GM18873 (cell line): Measurements from ENCODE around the gene CCDC69.

Source experiments
- ATAC-seq: cut with Tn5 transposase; IDR thresholded peaks from one replicate; pipeline ENCODE4 v1.9.1; 2021; ENCODE audit warnings: mild to moderate bottlenecking, moderate library complexity, moderate number of reproducible peaks; ENCODE audit not compliant: unreplicated experiment, low FRiP score

Gene CCDC69

DNA sequence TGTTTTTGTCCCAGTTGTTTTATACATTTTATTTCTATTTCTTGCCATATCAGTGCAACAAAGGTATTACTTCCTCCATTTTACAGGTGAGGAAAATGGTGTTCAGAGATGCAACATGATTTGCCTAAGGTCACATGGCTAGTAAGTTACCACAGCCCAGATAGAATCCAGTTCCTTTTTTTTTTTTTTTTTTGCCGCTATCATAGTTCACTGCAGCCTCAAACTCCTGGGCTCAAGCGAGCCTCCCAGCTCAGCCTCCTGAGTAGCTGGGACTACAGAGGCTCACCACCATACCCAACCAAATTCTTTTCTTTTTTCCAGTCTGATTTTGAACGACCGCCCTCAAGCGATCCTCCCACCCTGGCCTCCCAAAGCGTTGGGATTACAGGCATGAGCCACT, 480 bp upstream of the CCDC69 start:
- ATAC-seq = no peak

DNA sequence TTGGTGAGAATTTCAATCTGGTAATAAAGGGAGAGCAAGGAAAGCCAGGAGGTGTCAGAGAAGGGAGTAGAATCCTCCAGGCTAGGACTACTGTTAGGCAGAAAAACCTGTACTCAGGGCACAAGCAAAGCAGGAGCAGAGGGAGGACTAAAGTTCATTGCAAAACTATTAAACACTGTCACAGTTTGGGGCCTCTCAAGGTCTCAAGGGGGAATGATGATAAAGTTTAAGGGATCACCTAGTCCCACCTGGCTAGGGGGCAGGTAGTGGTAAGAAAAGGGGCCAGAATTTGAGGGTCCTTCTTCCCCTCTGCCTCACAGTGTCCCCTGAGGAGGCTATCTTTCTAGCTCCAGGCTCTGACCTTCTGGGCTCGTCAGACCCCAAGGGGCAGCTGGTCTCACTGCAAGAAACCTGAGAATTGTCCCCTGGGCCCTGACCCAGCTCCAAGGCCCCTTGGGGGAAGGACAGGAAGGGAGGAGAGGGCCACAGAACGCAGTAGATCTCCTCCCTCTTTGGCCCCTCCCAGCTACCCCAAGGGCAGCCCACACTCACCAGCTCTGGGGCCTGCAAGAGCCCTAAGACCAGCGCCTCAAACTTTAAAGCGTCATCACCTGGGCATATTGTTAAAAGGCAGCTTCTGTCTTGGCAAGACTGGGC, 974 bp downstream of the CCDC69 start:
- ATAC-seq = peak; percentile 57

DNA sequence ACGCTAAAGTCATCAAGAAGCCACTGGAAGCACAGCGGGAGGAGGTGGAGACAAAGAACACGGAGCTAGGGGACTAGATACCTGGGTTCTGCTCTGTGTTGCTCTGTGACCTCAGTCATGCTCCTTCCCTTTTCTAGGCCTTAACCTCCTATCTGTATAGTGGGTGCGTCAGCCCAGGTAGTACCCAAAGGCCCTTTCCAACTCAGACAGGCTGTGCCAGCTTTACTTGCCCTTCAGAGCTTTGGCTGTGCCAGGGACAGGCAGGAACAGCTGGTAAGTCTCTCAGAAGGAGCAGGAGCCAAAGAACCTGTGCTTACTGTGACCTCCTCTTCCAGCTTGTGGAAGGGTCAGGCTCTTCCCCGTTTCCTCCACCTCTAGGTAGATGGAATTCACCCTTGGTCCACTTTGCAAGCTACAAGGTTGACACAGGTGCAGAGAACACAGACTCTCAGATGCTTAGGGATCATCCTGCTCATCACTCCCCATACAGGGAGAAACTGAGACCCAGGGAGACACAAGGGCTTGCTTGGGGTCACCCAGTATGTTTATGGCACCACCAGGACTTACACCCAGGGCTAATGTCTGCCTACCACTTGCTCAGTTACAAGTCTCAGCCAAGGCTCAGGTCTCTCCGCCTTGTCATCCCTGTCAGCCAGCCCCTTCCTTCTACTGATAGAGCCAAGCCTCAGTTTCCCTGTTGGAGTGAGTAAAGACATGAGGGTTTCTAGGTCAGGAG, 1.7 kb downstream of the CCDC69 start:
- ATAC-seq = no peak

DNA sequence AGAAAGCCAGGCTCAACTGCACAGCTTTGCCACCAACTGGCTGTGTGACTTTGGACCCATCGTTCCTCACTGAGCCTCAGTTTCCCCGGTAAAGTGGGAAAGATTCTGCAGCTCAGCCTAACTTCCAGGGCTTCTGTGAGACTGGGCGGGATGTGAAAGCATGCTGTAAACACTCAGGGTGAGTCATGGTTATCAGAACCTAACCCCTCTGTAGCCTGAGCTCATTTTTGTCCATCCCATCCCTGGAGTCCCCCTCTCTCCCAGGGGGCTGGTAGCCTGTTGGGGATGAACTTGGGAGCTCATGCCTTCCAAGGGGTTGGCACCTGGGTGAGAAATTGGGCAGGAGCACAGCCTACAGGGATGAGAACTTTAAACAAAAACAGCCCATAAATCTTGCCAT, 2.3 kb downstream of the CCDC69 start:
- no peak for ATAC-seq

DNA sequence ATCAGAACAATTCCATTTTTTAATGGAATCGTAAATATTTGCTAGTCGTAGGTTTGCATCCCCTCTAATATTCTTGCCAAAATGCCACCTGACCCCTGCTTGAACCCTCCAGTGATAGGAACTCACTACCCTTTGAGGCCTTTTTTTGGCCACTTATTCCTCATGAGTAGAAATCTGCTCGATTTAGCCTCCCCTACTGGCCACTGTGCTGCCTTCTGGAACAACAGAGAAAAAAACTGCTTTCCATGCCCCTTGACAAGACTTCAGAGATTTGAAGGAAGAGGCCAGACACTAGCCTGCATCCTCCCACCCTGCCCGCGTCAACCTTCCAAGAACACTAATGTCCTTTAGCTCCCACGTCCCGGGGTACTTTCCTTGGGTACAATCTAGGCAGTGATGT, 4.1 kb downstream of the CCDC69 start:
- ATAC-seq = no peak

DNA sequence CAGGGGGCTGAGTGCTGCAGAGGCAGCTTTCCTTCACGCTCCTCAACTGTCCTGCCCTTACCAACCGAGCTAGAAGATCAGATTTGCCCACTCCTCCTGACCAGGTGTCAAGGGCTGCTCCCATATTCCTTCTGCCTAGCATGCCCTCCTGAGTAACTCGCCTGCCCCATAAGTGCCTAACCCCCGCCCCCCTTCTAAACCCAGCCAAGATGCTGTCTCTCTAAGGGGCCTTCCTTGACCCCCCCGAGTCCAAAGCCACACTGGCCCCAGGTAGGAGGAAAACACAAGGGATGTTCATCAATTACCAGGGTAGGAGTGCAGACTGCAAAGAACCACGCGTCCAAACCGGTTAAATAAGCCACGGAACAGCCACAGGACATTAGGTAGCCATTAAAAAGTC, 4.8 kb downstream of the CCDC69 start:
- ATAC-seq = no peak

DNA sequence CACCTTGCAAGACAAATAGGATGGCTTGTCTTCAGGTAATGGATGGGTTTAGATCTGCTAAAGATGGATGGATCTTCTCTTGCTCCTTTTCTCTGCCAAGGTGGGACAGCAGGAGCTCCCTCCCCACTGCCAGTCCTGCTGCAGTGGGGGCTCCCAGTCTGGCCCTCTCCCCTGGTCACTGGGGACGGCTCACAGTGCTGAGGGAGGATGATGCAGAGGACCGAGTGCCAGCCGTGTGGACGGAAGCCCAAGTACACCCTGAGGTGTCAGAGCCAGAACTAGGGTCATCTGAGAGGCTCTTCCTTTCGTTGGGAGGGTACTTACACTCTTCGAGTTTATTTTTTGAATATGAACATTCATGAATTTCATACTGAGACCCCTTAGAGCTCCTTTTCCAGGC, 5.7 kb downstream of the CCDC69 start:
- no peak for ATAC-seq

DNA sequence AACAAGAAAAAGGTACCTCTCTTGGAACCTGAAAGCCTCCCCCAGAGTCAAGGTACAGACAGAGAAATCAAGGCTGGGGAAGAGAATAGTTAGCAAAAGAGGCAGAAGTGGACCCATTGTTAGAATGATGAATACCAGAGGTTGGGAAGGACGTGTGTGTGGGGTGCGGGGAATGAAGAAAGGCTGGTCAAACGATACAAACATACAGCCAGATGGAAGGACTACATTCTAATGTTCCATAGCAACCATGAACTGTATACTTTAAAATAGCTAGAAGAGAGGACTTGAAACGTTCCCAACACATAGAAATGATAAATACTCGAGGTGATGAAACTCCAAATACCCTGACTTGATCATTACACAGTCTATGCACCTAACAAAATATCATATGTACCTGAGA, 7.1 kb downstream of the CCDC69 start:
- ATAC-seq = no peak

DNA sequence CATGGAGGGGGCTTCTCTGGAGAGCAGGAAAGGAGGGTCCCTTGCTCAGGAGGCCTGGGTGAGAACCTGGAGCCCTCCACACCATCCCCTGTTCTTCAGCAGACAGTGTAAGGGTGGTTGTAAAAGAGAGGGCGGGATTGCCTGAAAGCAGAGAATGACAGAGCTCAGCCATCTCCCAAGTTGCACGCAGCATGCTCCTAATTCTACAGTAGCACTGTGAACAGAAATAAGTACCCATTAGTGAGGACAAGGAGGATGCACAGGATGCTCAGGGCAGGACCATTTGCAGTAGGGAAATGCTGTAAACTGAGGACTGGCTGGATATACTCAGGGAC, 8.4 kb downstream of the CCDC69 start:
- ATAC-seq = no peak

DNA sequence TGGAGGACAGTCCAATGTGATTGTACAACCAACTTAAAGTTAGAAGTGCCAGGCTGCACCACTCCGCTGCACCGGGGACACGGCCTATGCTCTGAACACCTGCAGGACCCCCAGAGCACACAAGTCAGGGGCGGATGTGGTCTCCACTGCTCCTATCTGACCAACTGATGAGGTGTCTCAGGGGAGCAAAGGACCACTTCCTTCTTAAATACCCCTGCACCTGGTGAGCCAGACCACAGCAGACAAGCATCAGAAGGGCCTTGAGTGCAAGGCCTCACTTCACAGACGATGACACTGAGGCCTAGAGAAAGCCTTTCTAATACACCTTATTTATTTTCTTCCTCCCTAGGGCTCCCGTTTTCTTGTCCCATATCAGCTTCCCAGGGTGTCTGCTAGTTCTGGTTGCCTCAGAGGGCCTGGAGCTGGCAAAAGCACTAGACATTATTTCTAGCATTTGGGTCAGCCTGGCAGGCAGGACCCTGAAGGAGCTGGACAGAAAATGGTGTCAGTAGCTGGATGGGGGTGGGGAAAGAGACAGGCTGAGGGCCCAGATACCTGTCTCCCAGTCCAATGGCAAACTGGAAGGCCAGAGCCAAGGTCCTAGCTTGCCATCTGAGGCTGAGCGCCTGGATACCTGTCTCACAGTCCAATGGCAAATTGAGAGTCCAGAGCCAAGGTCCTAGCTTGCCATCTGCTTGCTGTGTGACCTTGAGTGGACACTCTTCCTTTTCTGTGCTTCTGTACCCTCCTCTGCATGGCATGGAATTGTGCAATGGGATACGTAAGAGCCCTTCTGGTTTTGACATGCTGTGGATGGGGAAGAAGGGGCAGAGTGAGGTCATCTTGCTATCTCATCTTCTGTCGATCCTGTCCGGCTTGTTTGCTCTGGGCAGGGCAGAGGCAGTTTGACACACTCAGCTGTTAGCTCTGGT, 9.0 kb downstream of the CCDC69 start:
- peak; percentile 43 for ATAC-seq

DNA sequence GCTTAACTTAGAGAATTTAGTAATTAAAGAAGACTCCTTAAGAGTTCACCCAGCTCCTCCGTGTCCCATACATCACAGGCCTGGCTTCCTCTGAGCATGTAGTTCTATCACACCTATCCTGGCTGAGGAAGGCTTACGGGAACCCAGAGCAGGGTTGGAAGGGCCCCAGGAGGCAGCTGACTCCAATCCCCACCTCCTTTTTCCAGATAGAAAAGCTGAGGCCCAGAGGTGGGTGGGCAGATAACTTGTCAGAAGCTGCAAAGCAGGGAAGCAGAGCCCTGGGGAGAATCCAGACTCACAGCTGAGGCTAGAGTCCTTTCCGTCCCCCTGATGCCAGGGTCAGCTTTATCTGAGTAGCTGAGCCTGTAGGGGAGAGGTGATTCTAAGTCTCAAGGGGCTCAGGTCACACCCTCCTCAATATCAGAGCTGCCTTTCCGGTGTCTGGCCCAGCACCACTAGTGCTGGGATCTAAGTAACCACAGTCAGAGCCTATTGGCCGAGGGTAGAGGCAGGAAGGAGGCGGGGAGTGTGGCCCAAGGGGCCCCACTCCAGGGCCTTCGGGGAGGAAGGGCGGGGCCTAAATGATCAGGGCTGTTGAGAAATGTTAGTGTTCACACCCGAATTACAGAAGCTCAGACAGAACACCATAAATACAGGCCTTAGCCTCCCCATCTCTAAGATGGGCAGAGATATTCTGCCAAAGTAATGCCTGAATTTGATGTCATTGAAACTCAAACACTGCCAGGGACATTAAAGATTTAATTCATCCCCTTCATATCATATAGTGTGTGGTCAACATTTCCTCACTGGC, 9.9 kb downstream of the CCDC69 start:
- ATAC-seq = peak; percentile 69

DNA sequence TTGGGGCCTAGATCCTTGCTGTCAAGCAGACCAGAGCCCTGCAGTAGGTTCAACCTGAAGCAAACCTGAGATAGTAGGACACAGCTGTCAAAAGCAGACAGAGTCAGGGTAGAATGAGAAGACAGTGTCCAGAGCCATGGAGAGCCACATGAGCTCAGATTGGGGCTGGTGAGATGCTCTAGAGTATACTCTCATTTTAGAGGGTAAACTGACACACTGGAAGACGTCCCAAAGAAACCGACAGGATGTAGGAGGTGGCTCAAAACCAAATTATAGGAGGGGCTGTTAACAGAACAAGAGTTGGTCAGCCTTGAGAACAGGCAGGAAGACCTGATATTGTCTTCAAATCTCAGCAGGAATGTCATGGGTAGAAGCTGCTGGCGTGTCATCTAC, 11.5 kb downstream of the CCDC69 start:
- ATAC-seq = no peak

DNA sequence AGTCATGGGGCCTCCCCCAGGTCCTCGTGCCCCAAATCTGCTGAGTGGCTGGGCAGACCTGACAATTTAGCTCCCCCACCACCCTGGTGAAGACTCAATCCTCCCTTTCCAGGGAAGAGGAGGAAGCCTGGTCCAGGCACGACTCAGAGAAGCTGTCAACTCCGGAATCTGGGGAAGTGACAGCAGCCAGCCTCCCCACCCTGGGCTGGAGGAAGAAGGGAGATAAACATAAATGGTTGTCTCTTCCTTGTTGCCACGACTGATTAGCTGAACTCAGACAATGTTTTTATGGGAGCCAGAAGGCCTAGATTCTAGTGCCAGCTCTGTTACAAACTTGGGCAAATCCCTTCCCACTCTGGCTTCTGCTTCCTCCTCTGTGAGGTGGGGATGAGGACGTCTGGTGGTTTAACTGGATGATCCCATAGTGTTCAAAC, 15.4 kb downstream of the CCDC69 start:
- no peak for ATAC-seq

DNA sequence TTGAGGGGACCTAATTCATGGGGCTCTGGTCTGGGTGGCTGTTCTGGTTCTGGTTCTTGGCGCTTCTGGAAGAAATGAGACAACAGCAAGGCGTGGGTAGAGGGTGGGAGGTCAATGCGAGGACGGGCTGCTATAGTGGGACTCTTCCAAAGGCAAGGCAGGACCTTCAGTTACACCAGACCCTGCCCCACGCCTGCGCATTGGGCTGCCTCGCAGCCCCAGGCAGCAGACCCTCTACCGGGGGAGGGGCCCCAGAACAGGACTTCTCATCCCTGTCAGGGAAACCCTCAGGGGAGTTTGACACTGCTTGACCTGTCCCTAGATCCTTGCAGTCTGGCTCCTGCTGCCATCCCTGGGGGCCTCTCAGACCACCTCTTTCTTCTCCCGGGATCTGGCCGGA, 18.5 kb downstream of the CCDC69 start:
- no peak for ATAC-seq

DNA sequence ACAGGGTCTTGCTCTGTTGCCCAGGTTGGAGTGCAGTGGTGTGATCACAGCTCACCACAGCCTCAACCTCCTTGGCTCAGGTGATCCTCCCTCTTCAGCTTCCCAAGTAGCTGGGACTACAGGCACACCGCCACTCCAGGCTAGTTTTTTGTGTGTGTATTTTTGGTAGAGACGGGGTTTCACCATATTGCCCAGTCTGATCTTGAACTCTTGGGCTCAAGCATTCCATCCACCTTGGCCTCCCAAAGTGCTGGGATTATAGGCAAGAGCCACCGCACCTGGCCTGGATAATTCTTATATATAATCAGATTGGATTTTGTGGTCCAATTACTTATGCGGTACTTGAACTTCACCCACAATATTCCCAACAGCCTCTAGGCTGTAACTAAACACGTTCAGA, 19.8 kb downstream of the CCDC69 start:
- ATAC-seq = no peak

DNA sequence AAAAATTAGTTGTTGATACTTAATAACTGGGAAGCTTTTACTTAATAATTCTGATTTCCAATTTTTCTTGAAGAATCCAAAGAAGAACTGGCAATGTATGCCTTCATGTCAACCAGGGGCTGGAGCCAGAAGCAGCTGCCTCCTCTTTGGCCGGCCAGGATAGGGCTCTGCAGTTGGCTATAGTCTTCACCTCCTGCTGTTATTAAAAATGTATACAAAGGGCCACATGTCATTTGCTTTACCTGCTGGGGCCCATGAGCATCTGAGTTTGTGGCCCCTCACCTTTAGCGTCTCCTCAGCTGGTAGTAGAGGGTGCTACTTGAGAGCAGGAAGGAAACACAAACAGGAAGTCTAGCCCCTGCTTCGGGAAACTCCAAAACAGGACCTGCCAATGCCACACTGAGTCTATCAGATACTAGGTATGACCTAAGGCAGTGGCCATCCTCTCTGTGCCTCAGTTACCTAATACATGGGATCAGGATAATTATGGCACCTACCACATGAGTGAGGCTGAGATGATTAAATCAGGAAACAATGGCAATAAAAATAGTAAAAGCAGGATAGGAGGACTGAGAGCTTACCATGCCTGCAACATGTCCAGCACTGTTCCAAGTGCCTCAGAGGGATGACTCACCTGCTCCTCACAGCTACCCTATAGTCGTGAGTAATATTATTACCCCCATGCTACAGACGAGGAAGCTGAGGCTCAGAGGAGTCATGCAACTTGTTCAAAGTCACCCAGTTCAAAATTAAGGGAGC, 21.3 kb downstream of the CCDC69 start:
- ATAC-seq = no peak

DNA sequence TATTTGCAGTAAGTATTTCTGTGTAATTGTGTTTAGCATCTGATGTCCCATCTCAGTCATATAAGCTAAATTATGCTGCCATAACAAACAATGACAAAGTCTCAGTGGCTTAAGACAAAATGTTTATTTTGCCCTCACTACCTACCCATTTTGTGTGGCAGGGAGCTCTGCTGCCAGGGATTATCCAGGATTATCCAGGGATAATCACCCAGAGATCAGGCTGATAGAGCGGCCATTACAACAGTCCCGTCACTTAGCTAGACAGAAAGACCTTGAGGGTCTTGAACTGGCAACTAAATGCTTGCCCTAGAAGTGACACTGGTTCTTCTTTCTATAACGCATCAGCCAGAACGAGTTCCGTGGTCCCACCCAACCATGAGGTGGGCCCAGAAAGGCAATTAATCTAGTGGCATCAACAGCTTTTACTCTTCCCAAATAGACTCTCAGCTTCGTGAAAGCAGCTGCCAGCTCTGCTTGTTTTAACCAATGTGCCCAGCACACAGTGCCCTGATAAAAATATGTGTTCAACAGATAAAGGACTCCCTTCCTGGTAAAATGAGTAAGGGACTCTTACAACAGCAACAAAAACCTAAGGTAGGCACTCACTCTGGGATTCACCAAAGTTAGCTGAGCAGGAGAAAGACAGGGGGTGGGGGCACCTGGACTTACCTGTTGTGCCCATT, 22.8 kb downstream of the CCDC69 start:
- ATAC-seq = no peak

DNA sequence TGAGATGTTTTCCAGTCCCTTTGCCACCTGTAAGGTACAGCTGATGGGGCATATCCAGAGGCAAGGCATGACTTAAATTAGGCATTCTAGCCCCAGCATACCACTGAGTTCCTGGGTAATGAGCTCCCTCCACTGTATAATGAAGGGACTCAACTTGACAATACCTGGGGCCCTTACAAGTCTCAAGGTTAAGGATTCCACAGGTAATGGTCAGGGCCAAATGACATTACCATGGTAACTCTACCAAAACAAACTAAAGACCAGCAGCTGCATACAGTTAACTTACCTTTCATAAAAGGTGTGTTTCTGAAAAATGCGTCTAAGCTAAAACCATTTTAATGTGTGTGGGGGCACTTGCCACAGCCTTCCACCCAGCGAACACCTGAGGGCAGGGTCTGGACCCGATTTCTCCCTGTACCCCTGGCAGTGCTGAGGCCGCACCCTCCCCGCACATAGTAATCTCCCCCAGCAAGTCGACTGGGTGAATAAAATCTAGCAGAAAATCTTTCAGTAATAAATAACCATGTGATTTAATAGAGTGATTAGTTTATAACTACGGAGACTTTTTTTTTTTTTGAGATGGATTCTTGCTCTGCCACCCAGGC, 24.2 kb downstream of the CCDC69 start:
- no peak for ATAC-seq

DNA sequence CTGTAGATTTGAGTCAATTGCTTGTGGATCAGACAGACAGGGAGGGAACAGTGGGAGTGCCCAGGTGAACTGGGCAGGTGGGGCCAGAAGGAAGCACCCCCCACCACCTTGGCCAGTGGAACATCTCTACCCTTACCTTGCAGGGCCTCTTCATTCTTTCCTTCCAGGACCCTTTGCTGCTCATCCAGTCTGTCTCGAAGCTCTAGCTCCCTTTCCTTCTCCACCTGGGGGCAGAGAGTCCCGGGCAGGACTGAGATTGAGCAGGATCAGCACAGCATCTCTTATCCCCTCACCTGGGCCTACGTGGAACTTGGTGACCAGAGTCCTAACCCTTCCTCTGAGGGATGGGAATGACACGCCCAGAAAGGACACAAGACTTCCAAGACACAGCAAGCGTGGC, 25.0 kb downstream of the CCDC69 start:
- ATAC-seq = no peak
